Mesendoderm (in vitro differentiated cells): Measurements from ENCODE around the gene TMEM132A.

Experiments used
- DNase-seq: peaks from one replicate; pipeline ENCODE4 v3.0.0; 2013
- H2AK5ac ChIP-seq: 2 replicates; pipeline ENCODE4 v1.6.1; 2013; ENCODE audit warnings: low read length, inconsistent platforms
- H2BK120ac ChIP-seq: 2 replicates; pipeline ENCODE4 v1.6.1; 2013; ENCODE audit warnings: low read depth, mild to moderate bottlenecking, low read length, moderate library complexity, mixed read lengths
- H2BK15ac ChIP-seq: replicated peaks from 2 replicates; pipeline ENCODE4 v1.6.1; 2013; ENCODE audit warnings: low read depth, mild to moderate bottlenecking, moderate library complexity
- H2BK5ac ChIP-seq: 2 replicates; pipeline ENCODE4 v1.6.1; 2013; ENCODE audit warnings: low read length, inconsistent platforms
- H3K18ac ChIP-seq: 2 replicates; pipeline ENCODE4 v1.6.1; 2013; ENCODE audit warnings: mild to moderate bottlenecking, low read length, mixed read lengths
- H3K23ac ChIP-seq: one replicate; pipeline ENCODE4 v1.6.1; 2013; ENCODE audit warnings: low read length
- H3K27ac ChIP-seq: 2 replicates; pipeline ENCODE4 v1.5.1; 2013; ENCODE audit warnings: low read depth, mild to moderate bottlenecking, inconsistent platforms, low read length, moderate library complexity
- H3K27me3 ChIP-seq: 2 replicates; pipeline ENCODE4 v1.6.1; 2013; ENCODE audit warnings: low read length, control low read depth, mild to moderate bottlenecking, inconsistent platforms; ENCODE audit not compliant: insufficient read depth, poor library complexity
- H3K36me3 ChIP-seq: 2 replicates; pipeline ENCODE4 v1.6.1; 2013; ENCODE audit warnings: low read length, inconsistent platforms; ENCODE audit not compliant: control insufficient read depth, insufficient read depth
- H3K4ac ChIP-seq: one replicate; pipeline ENCODE4 v1.6.1; 2013; ENCODE audit warnings: low read depth, mild to moderate bottlenecking, low read length, moderate library complexity
- H3K4me1 ChIP-seq: 2 replicates; pipeline ENCODE4 v1.6.1; 2013; ENCODE audit warnings: low read depth, low read length, inconsistent platforms; ENCODE audit not compliant: control insufficient read depth
- H3K4me2 ChIP-seq: 2 replicates; pipeline ENCODE4 v1.6.1; 2013; ENCODE audit warnings: low read length
- H3K4me3 ChIP-seq: 2 replicates; pipeline ENCODE4 v1.5.1; 2013; ENCODE audit warnings: mild to moderate bottlenecking, low read length
- H3K56ac ChIP-seq: one replicate; pipeline ENCODE4 v1.6.1; 2013; ENCODE audit warnings: low read length
- H3K79me1 ChIP-seq: 2 replicates; pipeline ENCODE4 v1.6.1; 2013; ENCODE audit warnings: low read length, inconsistent platforms
- H3K79me2 ChIP-seq: 2 replicates; pipeline ENCODE4 v1.6.1; 2013; ENCODE audit warnings: mild to moderate bottlenecking, low read length; ENCODE audit not compliant: control insufficient read depth, insufficient read depth
- H3K9ac ChIP-seq: 2 replicates; pipeline ENCODE4 v1.6.1; 2013; ENCODE audit warnings: low read length, inconsistent platforms
- H4K5ac ChIP-seq: one replicate; pipeline ENCODE4 v1.6.1; 2013; ENCODE audit warnings: low read length
- H4K8ac ChIP-seq: one replicate; pipeline ENCODE4 v1.6.1; 2013; ENCODE audit warnings: low read depth, mild to moderate bottlenecking, control low read depth, low read length, moderate library complexity
- WGBS: extraction: QIAGEN DNeasy Blood & Tissue Kit; methylation state at CpG from one replicate; pipeline ENCODE4 v1.1.7; 2013; ENCODE audit warnings: low lambda C conversion rate, missing lambda C conversion rate; ENCODE audit not compliant: insufficient coverage; ENCODE audit errors: extremely low coverage; 5-methylcytosine and 5-hydroxymethylcytosine counted together

TMEM132A gene

GRCh38 chr11:60938500-60938899 lies 14.2 kb downstream of the TMEM132A start:
- no peak overlapping the region for H3K9ac ChIP-seq
- no peak overlapping the region for H4K8ac ChIP-seq
- no peak overlapping the region for H3K27ac ChIP-seq
- no peaks in the 10 kb centered on the region for H3K36me3 ChIP-seq
- H3K56ac ChIP-seq = no peak overlapping the region
- WGBS = no CpG with 5 or more reads among the region's 9 CpGs
- H3K23ac ChIP-seq = no peak overlapping the region
- no peak overlapping the region for H2AK5ac ChIP-seq
- H2BK120ac ChIP-seq = no peak overlapping the region
- H3K79me2 ChIP-seq = no peaks in the 10 kb centered on the region
- H4K5ac ChIP-seq = no peak overlapping the region
- no peak overlapping the region for H2BK15ac ChIP-seq
- H3K4me3 ChIP-seq = no peak overlapping the region
- no peaks in the 10 kb centered on the region for H3K27me3 ChIP-seq
- H3K79me1 ChIP-seq = no peaks in the 10 kb centered on the region
- no peak overlapping the region for H3K18ac ChIP-seq
- no peak overlapping the region for H3K4me2 ChIP-seq
- no peak overlapping the region for H3K4ac ChIP-seq
- no peaks in the 10 kb centered on the region for H3K4me1 ChIP-seq
- DNase-seq = no peak
- H2BK5ac ChIP-seq = no peak overlapping the region

- H3K79me2 ChIP-seq = no peaks in the 10 kb centered on the region
- no peak overlapping the region for H3K18ac ChIP-seq
- no peaks in the 10 kb centered on the region for H3K36me3 ChIP-seq
- H3K27ac ChIP-seq = no peak overlapping the region
- H3K56ac ChIP-seq = no peak overlapping the region
- H2BK5ac ChIP-seq = no peak overlapping the region
- no peak overlapping the region for H3K9ac ChIP-seq
- H3K79me1 ChIP-seq = no peaks in the 10 kb centered on the region
- no peak overlapping the region for H3K4me2 ChIP-seq
- H2BK120ac ChIP-seq = no peak overlapping the region
- no CpG with 5 or more reads among the region's 7 CpGs for WGBS
- no peak overlapping the region for H2BK15ac ChIP-seq
- no peak overlapping the region for H4K8ac ChIP-seq
- H3K23ac ChIP-seq = no peak overlapping the region
- H2AK5ac ChIP-seq = no peak overlapping the region
- DNase-seq = no peak
- H4K5ac ChIP-seq = no peak overlapping the region
- no peaks in the 10 kb centered on the region for H3K27me3 ChIP-seq
- H3K4me1 ChIP-seq = no peaks in the 10 kb centered on the region
- no peak overlapping the region for H3K4me3 ChIP-seq
- no peak overlapping the region for H3K4ac ChIP-seq
Observed at GRCh38 chr11:60939301-60939700, 15.0 kb downstream of the TMEM132A start.

GRCh38 chr11:60939855-60940254 lies 15.6 kb downstream of the TMEM132A start:
- Histone ChIP-seq H3K4ac (no peak overlapping the region), H3K9ac (no peak overlapping the region), H3K18ac (no peak overlapping the region), H2BK5ac (no peak overlapping the region), H3K4me3 (no peak overlapping the region), H3K79me1 (no peaks in the 10 kb centered on the region), H3K27me3 (no peaks in the 10 kb centered on the region), H2AK5ac (no peak overlapping the region), H2BK120ac (no peak overlapping the region), H3K23ac (no peak overlapping the region), H2BK15ac (no peak overlapping the region), H3K79me2 (no peaks in the 10 kb centered on the region), H3K4me2 (no peak overlapping the region), H3K27ac (no peak overlapping the region), H4K8ac (no peak overlapping the region), H3K4me1 (no peaks in the 10 kb centered on the region), H3K36me3 (no peaks in the 10 kb centered on the region), H3K56ac (no peak overlapping the region), H4K5ac (no peak overlapping the region)
- no peak for DNase-seq
- WGBS = no CpG with 5 or more reads among the region's 2 CpGs

GRCh38 chr11:60941371-60942119 lies 17.3 kb downstream of the TMEM132A start:
- H3K79me1 ChIP-seq = no peaks in the 10 kb centered on the region
- H4K5ac ChIP-seq = no peak overlapping the region
- H3K79me2 ChIP-seq = no peaks in the 10 kb centered on the region
- WGBS = no CpG with 5 or more reads among the region's 6 CpGs
- no peak overlapping the region for H3K27ac ChIP-seq
- no peak overlapping the region for H4K8ac ChIP-seq
- H3K4me1 ChIP-seq = no peaks in the 10 kb centered on the region
- H3K23ac ChIP-seq = no peak overlapping the region
- H3K36me3 ChIP-seq = no peaks in the 10 kb centered on the region
- no peak for DNase-seq
- H2BK5ac ChIP-seq = no peak overlapping the region
- H2BK120ac ChIP-seq = no peak overlapping the region
- H3K27me3 ChIP-seq = no peaks in the 10 kb centered on the region
- no peak overlapping the region for H2AK5ac ChIP-seq
- H3K18ac ChIP-seq = no peak overlapping the region
- H3K4ac ChIP-seq = no peak overlapping the region
- H2BK15ac ChIP-seq = no peak overlapping the region
- H3K4me2 ChIP-seq = no peak overlapping the region
- no peak overlapping the region for H3K56ac ChIP-seq
- H3K9ac ChIP-seq = no peak overlapping the region
- H3K4me3 ChIP-seq = no peak overlapping the region

- H2AK5ac ChIP-seq = no peak overlapping the region
- H4K8ac ChIP-seq = no peak overlapping the region
- no peak overlapping the region for H3K4ac ChIP-seq
- no peaks in the 10 kb centered on the region for H3K79me2 ChIP-seq
- no peak overlapping the region for H3K4me3 ChIP-seq
- no peak overlapping the region for H3K18ac ChIP-seq
- DNase-seq = no peak
- WGBS = no CpG with 5 or more reads among the region's 4 CpGs
- H3K79me1 ChIP-seq = no peaks in the 10 kb centered on the region
- no peak overlapping the region for H3K27ac ChIP-seq
- H3K36me3 ChIP-seq = no peaks in the 10 kb centered on the region
- H3K4me2 ChIP-seq = no peak overlapping the region
- H4K5ac ChIP-seq = no peak overlapping the region
- no peak overlapping the region for H3K9ac ChIP-seq
- H2BK15ac ChIP-seq = no peak overlapping the region
- H2BK120ac ChIP-seq = no peak overlapping the region
- no peak overlapping the region for H2BK5ac ChIP-seq
- H3K56ac ChIP-seq = no peak overlapping the region
- H3K27me3 ChIP-seq = no peaks in the 10 kb centered on the region
- H3K4me1 ChIP-seq = no peaks in the 10 kb centered on the region
- H3K23ac ChIP-seq = no peak overlapping the region
Observed at GRCh38 chr11:60942219-60942618, 18.0 kb downstream of the TMEM132A start.
